ENCODE measurements around the gene PIP5K1A.

PIP5K1A gene

GRCh38 chr1:151290709-151291303 lies 92.5 kb downstream of the PIP5K1A start:
- DNase-seq: no peak

GRCh38 chr1:151292207-151293030 lies 94.1 kb downstream of the PIP5K1A start:
- DNase-seq: no peak

GRCh38 chr1:151293093-151293492 lies 94.7 kb downstream of the PIP5K1A start:
- no peak for DNase-seq

- DNase-seq: no peak
Measured at GRCh38 chr1:151294742-151295462, 96.5 kb downstream of the PIP5K1A start.

All from CD4-positive, alpha-beta T cell treated with Interleukin-10 for 1 hour (primary cell).